ENCODE results near the gene HECTD4. TPM values are rescaled to one million over a fixed set of nuclear protein-coding genes. Genes with fewer than 3 reads are reported as not detected.
"Not testable (repeated sequence)": the region's sequence is repeated elsewhere in the genome, so short reads cannot be mapped to it uniquely, and the experiment has no call there.

The HECTD4 gene
- total and polyA plus RNA-seq, 10 donors, result 5.4 to 70.8 (median 50.1) TPM

DNA sequence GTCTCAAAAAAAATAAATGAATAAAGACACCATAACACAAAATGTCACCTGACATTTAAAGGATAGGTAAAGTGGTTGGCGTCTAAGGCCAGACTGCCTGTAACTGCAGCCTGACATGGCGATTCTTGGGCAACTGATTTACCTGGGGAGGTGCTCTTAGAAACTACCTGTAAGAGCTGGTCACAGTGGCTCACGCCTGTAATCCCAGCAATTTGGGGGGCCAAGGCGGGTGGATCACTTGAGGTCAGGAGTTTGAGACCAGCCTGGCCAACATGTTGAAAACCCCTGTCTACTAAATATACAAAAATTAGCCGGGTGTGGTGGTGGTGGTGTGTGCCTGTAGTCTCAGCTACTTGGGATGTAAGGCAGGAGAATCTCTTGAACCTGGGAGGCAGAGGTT lies 18.8 kb upstream of the HECTD4 start:
- no peaks in the 10 kb centered on the region for H3K27me3 ChIP-seq (replicated peaks in 1 of 7)
- no peak for DNase-seq
- peaks cover 1 to 28% (median 25%) of the 10 kb centered on the region in 6 donors for H3K36me3 ChIP-seq
- WGBS, 5 donors, result 90 to 98% (median 93%) methylated on average over 5 of the region's 5 CpGs
- intact Hi-C loops (cut with DNase I; ENCODE audit: low total_unique reads), result no loop called here
- no peak overlapping the region for H3K27ac ChIP-seq
- no peak for TF ChIP-seq POLR2A (IDR thresholded peaks at IDR 0.05)
- TF ChIP-seq POLR2AphosphoS5 (IDR thresholded peaks at IDR 0.05), result no peak
- TF ChIP-seq, protein P1, sequence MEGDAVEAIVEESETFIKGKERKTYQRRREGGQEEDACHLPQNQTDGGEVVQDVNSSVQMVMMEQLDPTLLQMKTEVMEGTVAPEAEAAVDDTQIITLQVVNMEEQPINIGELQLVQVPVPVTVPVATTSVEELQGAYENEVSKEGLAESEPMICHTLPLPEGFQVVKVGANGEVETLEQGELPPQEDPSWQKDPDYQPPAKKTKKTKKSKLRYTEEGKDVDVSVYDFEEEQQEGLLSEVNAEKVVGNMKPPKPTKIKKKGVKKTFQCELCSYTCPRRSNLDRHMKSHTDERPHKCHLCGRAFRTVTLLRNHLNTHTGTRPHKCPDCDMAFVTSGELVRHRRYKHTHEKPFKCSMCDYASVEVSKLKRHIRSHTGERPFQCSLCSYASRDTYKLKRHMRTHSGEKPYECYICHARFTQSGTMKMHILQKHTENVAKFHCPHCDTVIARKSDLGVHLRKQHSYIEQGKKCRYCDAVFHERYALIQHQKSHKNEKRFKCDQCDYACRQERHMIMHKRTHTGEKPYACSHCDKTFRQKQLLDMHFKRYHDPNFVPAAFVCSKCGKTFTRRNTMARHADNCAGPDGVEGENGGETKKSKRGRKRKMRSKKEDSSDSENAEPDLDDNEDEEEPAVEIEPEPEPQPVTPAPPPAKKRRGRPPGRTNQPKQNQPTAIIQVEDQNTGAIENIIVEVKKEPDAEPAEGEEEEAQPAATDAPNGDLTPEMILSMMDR (IDR thresholded peaks at IDR 0.05 in 8 of 11, conservative IDR thresholded peaks at IDR 0.05 in 3 of 11), result no peak
- H3K4me1 ChIP-seq, result peaks cover 0 to 3% (median under 1%) of the 10 kb centered on the region in 6 donors
- H3K9me3 ChIP-seq, result no peaks in the 10 kb centered on the region
- no peak overlapping the region for H3K4me3 ChIP-seq

DNA sequence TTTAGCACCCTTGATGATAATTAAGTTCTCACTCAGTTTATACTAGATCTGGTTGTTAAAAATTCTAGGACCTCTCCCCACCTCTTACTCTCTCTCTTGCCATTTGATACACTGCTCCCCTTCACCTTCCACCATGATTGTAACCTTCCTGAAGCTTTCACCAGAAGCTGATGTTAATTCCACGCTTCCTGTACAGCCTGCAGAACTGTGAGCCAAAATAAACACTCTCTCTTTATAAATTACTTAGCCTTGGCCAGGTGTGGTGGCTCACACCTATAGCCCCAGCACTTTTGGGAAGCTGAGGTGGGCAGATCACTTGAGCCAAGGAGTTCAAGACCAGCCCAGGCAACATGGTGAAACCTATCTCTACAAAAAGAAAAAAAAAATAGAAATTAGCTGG lies 11.1 kb upstream of the HECTD4 start:
- Histone ChIP-seq H3K27ac (no peak overlapping the region), H3K4me1 (no peaks in the 10 kb centered on the region), H3K4me3 (no peak overlapping the region), H3K27me3 (replicated peaks in 1 of 7) (peaks cover 0 to 2% (median 0%) of the 10 kb centered on the region in 7 donors), H3K9me3 (peaks cover 0 to 5% (median 0%) of the 10 kb centered on the region in 8 donors), H3K36me3 (no peaks in the 10 kb centered on the region)
- 80 to 95% (median 82%) methylated on average over 1 of the region's 1 CpG for WGBS, 5 donors
- TF ChIP-seq POLR2A (IDR thresholded peaks at IDR 0.05), result no peak
- TF ChIP-seq POLR2AphosphoS5 (IDR thresholded peaks at IDR 0.05), result no peak
- TF ChIP-seq, protein P1 (IDR thresholded peaks at IDR 0.05 in 8 of 11, conservative IDR thresholded peaks at IDR 0.05 in 3 of 11), result no peak
- intact Hi-C loops (cut with DNase I; ENCODE audit: low total_unique reads), result no loop called here
- DNase-seq, result no peak

DNA sequence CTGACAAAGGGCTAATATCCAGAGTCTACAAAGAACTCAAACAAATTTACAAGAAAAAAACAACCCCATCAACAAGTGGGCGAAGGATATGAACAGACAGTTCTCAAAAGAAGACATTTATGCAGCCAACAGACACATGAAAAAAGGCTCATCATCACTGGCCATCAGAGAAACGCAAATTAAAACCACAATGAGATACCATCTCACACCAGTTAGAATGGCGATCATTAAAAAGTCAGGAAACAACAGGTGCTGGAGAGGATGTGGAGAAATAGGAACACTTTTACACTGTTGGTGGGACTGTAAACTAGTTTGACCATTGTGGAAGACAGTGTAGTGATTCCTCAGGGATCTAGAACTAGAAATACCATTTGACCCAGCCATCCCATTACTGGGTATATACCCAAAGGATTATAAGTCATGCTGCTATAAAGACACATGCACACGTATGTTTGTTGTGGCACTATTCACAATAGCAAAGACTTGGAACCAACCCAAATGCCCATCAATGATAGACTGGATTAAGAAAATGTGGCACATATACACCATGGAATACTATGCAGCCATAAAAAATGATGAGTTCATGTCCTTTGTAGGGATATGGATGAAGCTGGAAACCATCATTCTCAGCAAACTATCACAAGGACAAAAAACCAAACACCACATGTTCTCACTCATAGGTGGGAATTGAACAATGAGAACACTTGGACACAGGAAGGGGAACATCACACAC lies 7.9 kb upstream of the HECTD4 start:
- Histone ChIP-seq H3K27me3 (replicated peaks in 1 of 7) (peaks cover 0 to 10% (median 0%) of the 10 kb centered on the region in 7 donors), H3K4me1 (peaks cover 0 to 14% (median 7%) of the 10 kb centered on the region in 6 donors)
- not testable (repeated sequence) for H3K27ac ChIP-seq, DNase-seq, H3K9me3 ChIP-seq, H3K4me3 ChIP-seq, H3K36me3 ChIP-seq
- 60 to 81% (median 72%) methylated on average over 2 to 4 of the region's 4 CpGs for WGBS, 5 donors
- intact Hi-C loops (cut with DNase I; ENCODE audit: low total_unique reads), result loop anchor here (5.0 kb wide), 1 partner anchor 193 kb away; no protein-coding TSS in a partner anchor

DNA sequence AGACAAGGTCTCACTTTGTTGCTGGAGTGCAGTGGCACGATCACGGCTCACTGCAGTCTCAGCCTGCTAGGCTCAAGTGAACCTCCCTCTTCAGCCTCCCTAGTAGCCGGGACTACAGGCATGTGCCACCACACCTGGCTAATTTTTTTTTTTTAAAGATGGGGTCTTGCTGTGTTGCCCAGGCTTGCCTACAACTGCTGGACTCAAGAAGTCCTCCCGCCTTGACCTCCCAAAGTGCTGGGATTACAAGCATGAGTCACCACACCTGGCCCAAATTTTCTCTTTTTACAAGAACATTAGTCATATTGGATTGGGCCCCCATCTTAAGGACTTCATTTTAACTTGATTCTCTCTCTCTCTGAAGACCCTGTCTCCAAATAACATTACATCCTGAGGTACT lies 7.0 kb upstream of the HECTD4 start:
- Histone ChIP-seq H3K27ac (no peak overlapping the region), H3K4me3 (no peak overlapping the region), H3K4me1 (peaks cover 0 to 14% (median 7%) of the 10 kb centered on the region in 6 donors), H3K27me3 (replicated peaks in 1 of 7) (peaks cover 0 to 10% (median 0%) of the 10 kb centered on the region in 7 donors), H3K36me3 (no peaks in the 10 kb centered on the region), H3K9me3 (no peaks in the 10 kb centered on the region)
- no peak for TF ChIP-seq POLR2AphosphoS5 (IDR thresholded peaks at IDR 0.05)
- TF ChIP-seq, protein P1 (IDR thresholded peaks at IDR 0.05 in 8 of 11, conservative IDR thresholded peaks at IDR 0.05 in 3 of 11), result no peak
- no peak for TF ChIP-seq POLR2A (IDR thresholded peaks at IDR 0.05)
- WGBS, 5 donors, result 86 to 93% (median 90%) methylated on average over 4 of the region's 4 CpGs
- intact Hi-C loops (cut with DNase I; ENCODE audit: low total_unique reads), result loop anchor here (5.0 kb wide), 1 partner anchor 192 kb away; no protein-coding TSS in a partner anchor
- DNase-seq, result no peak
